HFF-Myc (cell line): ENCODE data around the gene SAMM50.

Experiments used
- DNase-seq: peaks from one replicate; pipeline ENCODE4 v3.0.0-alpha.2; 2011; ENCODE audit warnings: low read depth; ENCODE audit errors: extremely low read depth
- H3K4me3 ChIP-seq: replicated peaks from 2 replicates; pipeline ENCODE4 v1.5.1; 2011; ENCODE audit warnings: low read depth, mild to moderate bottlenecking, control low read depth, low read length
- TF ChIP-seq, protein P1 (sequence below): IDR thresholded peaks from 2 replicates; pipeline ENCODE4 v1.5.1; 2012; ENCODE audit warnings: mild to moderate bottlenecking, low read depth, low read length, control low read depth; ENCODE audit errors: missing control alignments

The SAMM50 gene

DNA sequence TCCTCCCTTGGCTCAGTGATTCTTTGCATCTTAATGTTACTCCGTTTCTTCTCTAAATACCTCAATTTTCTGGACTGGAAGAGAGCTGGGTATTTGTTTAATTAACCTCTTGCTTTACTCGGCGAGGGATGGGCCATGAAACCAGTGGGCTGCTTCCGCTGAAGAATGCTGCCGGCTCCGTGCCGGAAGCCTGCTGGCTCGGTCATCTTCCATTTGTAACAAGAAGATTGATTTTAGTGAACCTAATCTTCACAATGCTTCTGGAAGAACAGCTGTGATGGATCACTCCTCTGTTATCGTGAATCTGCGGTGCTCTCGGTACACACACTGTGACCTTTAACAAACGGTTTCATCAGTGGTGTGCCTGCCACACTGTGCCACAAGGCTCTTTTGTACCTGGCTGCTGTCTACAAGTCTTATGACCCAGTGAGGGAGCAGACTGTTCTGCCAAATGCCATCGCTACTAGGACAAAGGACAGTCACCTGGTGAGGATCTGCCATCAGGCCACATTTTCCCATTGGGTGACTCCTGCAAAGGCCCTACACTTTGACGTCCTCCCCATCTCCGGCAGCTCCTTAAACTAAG, 43.5 kb downstream of the SAMM50 start:
- no peak for DNase-seq
- H3K4me3 ChIP-seq, result no peak overlapping the region
- TF ChIP-seq, protein P1, sequence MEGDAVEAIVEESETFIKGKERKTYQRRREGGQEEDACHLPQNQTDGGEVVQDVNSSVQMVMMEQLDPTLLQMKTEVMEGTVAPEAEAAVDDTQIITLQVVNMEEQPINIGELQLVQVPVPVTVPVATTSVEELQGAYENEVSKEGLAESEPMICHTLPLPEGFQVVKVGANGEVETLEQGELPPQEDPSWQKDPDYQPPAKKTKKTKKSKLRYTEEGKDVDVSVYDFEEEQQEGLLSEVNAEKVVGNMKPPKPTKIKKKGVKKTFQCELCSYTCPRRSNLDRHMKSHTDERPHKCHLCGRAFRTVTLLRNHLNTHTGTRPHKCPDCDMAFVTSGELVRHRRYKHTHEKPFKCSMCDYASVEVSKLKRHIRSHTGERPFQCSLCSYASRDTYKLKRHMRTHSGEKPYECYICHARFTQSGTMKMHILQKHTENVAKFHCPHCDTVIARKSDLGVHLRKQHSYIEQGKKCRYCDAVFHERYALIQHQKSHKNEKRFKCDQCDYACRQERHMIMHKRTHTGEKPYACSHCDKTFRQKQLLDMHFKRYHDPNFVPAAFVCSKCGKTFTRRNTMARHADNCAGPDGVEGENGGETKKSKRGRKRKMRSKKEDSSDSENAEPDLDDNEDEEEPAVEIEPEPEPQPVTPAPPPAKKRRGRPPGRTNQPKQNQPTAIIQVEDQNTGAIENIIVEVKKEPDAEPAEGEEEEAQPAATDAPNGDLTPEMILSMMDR, result no peak

DNA sequence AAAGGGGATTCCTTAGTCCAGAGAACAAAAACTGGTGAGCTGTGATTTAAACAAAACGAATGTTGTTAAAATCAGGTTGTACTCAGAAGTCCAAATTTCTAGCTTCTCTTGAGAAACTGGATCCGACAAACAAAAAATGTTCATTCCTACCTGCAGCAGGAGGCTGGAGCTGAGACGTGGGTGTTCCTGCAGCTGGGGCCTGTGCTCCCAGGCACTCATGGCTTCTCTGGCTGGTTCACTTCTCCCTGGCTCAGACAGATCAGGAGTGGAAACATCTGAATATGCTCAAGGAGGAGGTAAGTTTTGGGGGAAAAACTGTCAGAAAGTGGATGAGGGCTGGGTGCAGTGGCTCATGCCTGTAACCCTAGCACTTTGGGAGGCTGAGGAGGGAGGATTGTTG, 44.1 kb downstream of the SAMM50 start:
- DNase-seq, result no peak
- TF ChIP-seq, protein P1, result no peak
- no peak overlapping the region for H3K4me3 ChIP-seq

DNA sequence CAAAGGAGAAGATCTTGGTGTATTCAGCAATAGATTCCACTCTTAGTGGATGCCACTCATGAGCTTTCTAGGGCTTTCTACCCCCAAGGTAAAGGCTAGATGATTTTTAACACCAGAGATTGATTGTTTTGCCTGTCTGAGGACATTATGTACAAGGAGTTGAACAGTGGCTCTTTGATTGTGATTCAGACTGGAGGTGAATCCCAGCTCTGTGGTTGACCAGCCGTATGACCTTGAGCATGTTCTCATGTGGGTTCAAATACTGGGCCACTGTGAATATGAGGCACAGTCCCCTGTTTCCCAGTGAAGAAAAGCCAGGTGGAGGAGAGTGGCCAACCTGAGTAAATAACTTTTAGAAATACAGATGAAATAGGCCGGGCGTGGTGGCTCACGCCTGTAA, 44.9 kb downstream of the SAMM50 start:
- no peak overlapping the region for H3K4me3 ChIP-seq
- no peak for DNase-seq
- TF ChIP-seq, protein P1, result no peak

DNA sequence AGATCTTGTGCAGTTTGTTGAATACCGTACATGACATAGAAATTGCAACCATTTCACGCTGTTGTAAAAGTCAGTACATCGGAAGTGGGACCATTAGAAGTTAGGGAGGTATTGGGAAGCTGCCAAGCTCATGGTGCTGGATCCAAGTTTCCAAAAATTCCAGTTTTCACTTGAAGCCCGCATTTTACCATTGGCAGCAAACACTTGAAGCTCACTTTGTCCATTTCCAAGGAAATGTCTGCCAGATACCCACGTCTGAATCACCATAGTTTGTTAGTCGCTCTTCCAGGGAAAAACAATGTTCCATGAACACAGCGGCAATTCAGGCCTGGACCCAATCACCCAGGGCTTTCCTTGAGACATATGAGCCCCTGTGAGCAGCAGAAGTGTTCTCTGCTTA, 46.3 kb downstream of the SAMM50 start:
- TF ChIP-seq, protein P1, result no peak
- DNase-seq, result no peak
- no peak overlapping the region for H3K4me3 ChIP-seq

DNA sequence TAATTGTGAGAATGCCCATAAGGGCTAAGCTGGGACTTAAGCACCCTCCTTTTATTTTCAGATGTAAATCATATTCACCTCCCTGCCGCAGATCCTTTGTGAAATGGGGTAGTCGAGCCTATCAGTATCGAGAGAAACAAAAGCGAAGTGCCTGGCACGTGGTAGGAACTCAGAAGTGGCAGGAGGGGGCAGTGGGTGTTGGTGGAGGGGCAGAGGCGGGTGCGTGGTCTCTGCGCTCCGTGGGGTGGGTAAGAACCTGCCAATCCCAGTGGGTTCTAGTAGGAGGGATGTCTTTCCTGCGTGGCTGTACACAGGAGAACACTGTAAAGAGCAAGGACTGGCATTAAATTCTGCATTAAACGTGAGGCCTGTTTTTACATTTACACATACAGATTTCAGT, 47.1 kb downstream of the SAMM50 start:
- DNase-seq, result no peak
- H3K4me3 ChIP-seq, result no peak overlapping the region
- TF ChIP-seq, protein P1, result no peak

DNA sequence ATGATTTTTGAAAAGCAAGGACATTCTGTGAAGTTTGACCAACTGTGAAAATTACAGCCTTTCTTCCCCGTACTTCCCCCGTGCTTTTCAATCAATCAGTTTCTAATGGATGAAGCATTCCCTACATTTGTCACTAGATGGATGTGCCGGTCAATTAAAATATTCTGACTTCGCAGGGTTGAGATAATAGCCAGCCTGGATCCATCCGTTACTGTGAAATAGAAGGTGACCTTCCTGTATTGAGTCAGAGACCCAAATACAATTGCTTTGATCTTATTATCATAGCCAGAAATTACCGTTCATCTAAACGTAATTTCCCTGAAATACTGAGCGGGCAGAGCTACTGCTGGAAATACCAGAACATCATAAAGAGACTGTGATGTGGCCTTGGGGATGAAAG, 47.8 kb downstream of the SAMM50 start:
- TF ChIP-seq, protein P1, result no peak
- no peak overlapping the region for H3K4me3 ChIP-seq
- no peak for DNase-seq
